GM13976 (cell line): ENCODE results near the gene CCDC30.

Source experiments
- DNase-seq: peaks from one replicate; pipeline ENCODE4 v3.0.0; 2012; ENCODE audit warnings: low spot score
- in situ Hi-C: fragments of 300-500 bp; cut with MboI; formaldehyde crosslinking; loops from one replicate; pipeline ENCODE4 v1.12.0; 2022; ENCODE audit warnings: low sequenced_read_pairs, mixed read lengths, inconsistent platforms; ENCODE audit not compliant: unreplicated experiment
- TF ChIP-seq, protein P1 (sequence below): IDR thresholded peaks from 2 replicates; pipeline ENCODE4 v1.5.1; 2012; ENCODE audit warnings: borderline replicate concordance, mild to moderate bottlenecking; ENCODE audit not compliant: insufficient read depth; ENCODE audit errors: extremely low read depth, missing control alignments, control extremely low read depth

CCDC30 gene

GRCh38 chr1:42420911-42421585 is 42.0 kb upstream of the CCDC30 start:
- in situ Hi-C loops = no loop called here
- TF ChIP-seq, protein P1, sequence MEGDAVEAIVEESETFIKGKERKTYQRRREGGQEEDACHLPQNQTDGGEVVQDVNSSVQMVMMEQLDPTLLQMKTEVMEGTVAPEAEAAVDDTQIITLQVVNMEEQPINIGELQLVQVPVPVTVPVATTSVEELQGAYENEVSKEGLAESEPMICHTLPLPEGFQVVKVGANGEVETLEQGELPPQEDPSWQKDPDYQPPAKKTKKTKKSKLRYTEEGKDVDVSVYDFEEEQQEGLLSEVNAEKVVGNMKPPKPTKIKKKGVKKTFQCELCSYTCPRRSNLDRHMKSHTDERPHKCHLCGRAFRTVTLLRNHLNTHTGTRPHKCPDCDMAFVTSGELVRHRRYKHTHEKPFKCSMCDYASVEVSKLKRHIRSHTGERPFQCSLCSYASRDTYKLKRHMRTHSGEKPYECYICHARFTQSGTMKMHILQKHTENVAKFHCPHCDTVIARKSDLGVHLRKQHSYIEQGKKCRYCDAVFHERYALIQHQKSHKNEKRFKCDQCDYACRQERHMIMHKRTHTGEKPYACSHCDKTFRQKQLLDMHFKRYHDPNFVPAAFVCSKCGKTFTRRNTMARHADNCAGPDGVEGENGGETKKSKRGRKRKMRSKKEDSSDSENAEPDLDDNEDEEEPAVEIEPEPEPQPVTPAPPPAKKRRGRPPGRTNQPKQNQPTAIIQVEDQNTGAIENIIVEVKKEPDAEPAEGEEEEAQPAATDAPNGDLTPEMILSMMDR = no peak
- DNase-seq = no peak

GRCh38 chr1:42422737-42423136 is 40.3 kb upstream of the CCDC30 start:
- in situ Hi-C loops = no loop called here
- no peak for DNase-seq
- TF ChIP-seq, protein P1 = no peak

DNA sequence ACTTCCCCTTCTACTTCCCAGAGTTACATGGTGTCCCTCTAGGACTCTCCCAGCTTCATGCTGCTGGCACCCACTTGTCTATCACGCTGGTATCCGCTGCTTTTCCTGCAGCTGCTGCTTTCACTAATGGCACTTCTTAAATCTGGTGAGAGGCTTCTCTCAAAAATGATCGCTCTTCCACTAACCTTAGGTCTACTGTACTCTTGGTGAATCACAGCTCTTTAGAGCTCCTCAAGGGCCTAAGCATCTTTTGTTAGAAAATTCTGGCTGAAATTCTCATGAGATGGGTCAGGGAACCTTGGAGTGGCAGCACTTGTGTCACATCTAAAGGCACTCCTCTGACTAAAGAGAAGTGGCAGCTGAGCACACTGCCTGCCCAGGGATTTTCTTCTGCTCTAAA is 39.4 kb upstream of the CCDC30 start:
- TF ChIP-seq, protein P1 = no peak
- in situ Hi-C loops = no loop called here
- no peak for DNase-seq

- DNase-seq = no peak
- TF ChIP-seq, protein P1 = no peak
- in situ Hi-C loops = no loop called here
These were observed 38.9 kb upstream of the CCDC30 start for GRCh38 chr1:42424201-42424600.

- in situ Hi-C loops = no loop called here
- DNase-seq = no peak
- TF ChIP-seq, protein P1 = no peak
These were observed 35.8 kb upstream of the CCDC30 start for GRCh38 chr1:42427240-42427639.

- in situ Hi-C loops = no loop called here
- TF ChIP-seq, protein P1 = no peak
These were observed 33.5 kb upstream of the CCDC30 start for GRCh38 chr1:42429603-42430002.

More at GRCh38 chr1:42429603-42430002, 33.5 kb upstream of the CCDC30 start:
- DNase-seq = no peak
